Activated naive CD4-positive, alpha-beta T cell treated with anti-CD3 and anti-CD28 coated beads, Interleukin-2, amount 50 U/mL, for 24 hours (primary cell): ENCODE measurements around the gene SRRM4.

ENCODE experiments used
- H3K27ac Mint-ChIP-seq: one replicate; pipeline ENCODE4 v1.8.0; 2021; ENCODE audit warnings: mild to moderate bottlenecking, mixed read lengths
- H3K27me3 Mint-ChIP-seq: one replicate; pipeline ENCODE4 v1.8.0; 2021; ENCODE audit warnings: mixed read lengths
- H3K36me3 Mint-ChIP-seq: one replicate; pipeline ENCODE4 v1.8.0; 2021; ENCODE audit warnings: mixed read lengths
- H3K4me1 Mint-ChIP-seq: one replicate; pipeline ENCODE4 v1.8.0; 2021; ENCODE audit warnings: mixed read lengths
- H3K4me3 Mint-ChIP-seq: one replicate; pipeline ENCODE4 v1.8.0; 2021; ENCODE audit warnings: mild to moderate bottlenecking, mixed read lengths
- H3K9me3 Mint-ChIP-seq: one replicate; pipeline ENCODE4 v1.8.0; 2021; ENCODE audit warnings: mixed read lengths

The SRRM4 gene, protein sequence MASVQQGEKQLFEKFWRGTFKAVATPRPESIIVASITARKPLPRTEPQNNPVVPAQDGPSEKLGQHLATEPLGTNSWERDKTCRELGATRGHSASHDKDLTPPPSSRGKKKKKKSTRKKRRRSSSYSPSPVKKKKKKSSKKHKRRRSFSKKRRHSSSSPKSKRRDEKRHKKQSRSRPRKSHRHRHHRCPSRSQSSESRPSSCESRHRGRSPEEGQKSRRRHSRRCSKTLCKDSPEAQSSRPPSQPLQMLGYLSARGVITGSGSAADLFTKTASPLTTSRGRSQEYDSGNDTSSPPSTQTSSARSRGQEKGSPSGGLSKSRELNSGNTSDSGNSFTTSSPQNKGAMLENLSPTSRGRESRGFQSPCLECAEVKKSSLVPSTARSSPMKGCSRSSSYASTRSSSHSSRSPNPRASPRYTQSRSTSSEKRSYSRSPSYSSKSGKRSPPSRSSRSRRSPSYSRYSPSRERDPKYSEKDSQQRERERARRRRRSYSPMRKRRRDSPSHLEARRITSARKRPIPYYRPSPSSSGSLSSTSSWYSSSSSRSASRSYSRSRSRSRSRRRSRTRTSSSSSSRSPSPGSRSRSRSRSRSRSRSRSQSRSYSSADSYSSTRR

DNA sequence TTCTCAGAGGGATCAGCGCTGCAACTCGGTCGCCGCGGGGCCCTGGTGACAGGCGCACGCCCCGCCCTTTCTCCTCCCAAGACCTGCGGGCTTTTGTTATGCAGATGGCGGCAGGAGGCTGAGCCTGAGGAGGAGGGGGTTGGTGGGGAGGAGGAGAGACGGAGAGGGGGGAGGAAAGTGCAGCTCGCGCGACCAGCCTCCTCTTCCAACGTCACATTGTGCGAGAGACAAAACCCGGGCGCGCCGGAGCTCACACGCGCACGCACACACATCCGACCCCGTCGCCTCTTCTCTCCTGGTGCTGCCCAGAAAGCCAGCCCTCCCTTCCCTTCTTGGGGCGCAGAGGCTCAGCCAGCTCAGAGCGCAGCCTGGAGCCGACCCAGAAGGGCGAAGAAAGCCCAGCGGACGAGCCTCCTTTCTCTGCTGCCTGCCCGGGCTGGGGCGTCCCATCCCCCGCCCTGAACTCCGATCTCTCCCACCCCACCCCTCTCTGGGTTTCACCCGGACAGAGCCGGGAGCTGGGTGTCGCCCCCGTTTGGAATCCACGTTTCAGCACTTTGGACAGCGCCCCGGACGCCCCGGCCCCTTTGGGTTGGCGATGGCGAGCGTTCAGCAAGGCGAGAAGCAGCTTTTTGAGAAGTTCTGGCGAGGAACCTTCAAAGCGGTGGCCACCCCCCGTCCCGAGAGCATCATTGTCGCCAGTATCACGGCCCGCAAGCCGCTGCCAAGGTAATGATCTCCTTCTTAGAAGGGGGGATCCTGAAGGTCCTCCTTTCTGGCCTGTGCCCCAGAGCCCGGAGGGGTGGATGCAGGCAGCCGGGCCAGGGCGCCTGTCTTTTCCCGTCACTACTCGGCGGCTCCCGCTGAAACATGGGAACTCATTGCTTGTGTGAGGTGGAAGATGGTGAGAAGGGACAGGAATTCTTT is at the start of gene SRRM4:
Gene SRRM4 (plus strand): TSS at position 257 of the 927 bp plus-strand sequence. CDS start 342 bp downstream, at position 599.
- peaks cover 1% of the 10 kb centered on the region for H3K36me3 Mint-ChIP-seq
- H3K27me3 Mint-ChIP-seq, result peaks cover 34% of the 10 kb centered on the region

DNA sequence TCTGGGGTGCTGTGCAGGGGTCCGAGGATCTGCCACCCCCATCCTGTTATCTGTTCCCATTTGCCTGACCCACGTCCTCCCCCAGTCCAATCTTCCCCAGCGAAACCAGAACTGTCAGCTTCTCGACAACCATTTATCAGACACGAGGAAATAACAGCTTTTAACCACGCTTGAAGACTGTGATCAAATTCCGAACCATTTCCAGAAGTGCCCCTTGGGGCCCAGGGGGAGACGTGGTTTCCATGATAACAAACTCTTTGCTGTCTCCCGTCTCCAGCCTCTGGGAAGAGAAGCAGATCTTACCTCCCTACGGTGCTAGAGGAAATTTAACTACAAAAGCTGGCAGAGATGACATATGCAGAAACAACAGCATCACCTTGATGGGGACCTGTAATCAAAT is 35.1 kb upstream of the SRRM4 start:
- Mint-ChIP-seq H3K9me3 (no peaks in the 10 kb centered on the region), H3K4me1 (no peaks in the 10 kb centered on the region), H3K27me3 (peaks cover 1% of the 10 kb centered on the region), H3K36me3 (no peaks in the 10 kb centered on the region), H3K4me3 (no peak overlapping the region), H3K27ac (no peak overlapping the region)

More for the DNA sequence above, at the start of gene SRRM4:
- Mint-ChIP-seq H3K4me1 (no peaks in the 10 kb centered on the region), H3K27ac (no peak within 1 kb of the TSS), H3K4me3 (no peak within 1 kb of the TSS), H3K9me3 (peaks cover 4% of the 10 kb centered on the region)

DNA sequence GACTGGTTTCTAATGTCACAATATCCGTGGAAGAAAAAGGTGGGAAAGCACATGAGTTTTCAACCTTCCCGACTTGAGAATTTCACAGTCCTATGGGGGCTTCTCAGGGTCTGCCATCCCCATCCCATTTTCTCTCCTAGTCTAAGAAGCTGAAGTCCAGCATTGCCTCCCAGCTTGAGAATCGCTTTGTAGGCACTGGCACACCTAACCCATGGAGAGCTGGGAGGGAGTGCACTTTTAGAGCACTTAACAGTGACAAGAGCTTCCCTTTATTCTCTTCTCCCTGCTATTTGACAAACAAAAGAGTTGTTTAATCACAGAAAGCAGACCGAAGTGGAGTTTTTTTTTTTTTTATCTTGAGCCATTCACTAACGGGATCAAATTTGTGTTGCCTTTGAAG is 22.8 kb upstream of the SRRM4 start:
- Mint-ChIP-seq H3K36me3 (no peaks in the 10 kb centered on the region), H3K9me3 (peaks cover 24% of the 10 kb centered on the region), H3K4me3 (no peak overlapping the region), H3K4me1 (no peaks in the 10 kb centered on the region), H3K27me3 (no peaks in the 10 kb centered on the region), H3K27ac (no peak overlapping the region)

DNA sequence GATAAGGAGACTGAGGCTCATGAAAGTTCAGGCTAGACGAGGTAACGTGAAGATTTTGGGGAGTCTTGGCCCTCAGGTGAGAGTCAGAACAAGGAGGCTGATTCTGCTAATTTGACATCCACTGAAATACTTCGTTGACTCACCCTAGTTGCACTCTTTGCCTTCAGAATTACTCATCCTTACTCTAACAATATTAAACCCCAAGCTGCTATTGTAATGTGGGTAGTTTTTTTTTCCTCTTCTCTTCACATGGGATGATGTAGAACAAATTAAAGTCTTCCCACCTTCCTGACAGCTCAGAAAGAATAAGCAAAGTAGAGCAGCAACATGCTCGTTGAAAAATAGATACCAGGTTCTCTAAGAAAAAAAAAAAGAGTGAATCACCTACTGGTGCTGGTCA is 22.0 kb upstream of the SRRM4 start:
- Mint-ChIP-seq H3K4me3 (no peak overlapping the region), H3K9me3 (peaks cover 20% of the 10 kb centered on the region), H3K27ac (no peak overlapping the region), H3K27me3 (no peaks in the 10 kb centered on the region), H3K36me3 (no peaks in the 10 kb centered on the region), H3K4me1 (no peaks in the 10 kb centered on the region)

DNA sequence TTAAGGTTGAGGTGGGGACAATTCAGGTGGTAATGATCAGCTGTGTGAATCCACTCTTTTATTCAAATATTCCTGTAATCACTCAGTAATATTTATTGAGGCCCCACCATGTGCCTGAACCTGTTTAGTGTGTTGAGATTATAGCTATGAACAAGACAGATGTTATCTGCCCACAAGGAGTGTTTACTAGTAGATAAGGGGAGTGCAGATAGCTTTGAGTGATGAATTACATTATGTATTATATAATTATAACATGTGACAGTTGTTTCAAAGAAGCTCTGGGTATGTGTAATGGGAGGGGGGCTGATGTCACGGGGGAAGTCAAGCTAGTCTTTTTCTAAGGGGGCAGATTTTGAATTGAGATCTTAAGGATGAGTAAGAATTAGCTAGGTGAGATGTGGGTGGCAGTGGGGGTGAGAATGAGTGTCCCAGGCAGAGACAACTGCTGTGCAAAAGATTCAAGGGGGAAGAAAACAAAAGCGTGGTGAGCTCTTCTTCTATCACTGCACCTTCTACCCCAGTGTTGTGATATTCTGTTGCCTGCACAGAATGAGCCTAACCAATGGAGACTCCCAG is 21.3 kb upstream of the SRRM4 start:
- Mint-ChIP-seq H3K27ac (no peak overlapping the region), H3K27me3 (no peaks in the 10 kb centered on the region), H3K9me3 (peaks cover 12% of the 10 kb centered on the region), H3K4me1 (no peaks in the 10 kb centered on the region), H3K36me3 (no peaks in the 10 kb centered on the region), H3K4me3 (no peak overlapping the region)

DNA sequence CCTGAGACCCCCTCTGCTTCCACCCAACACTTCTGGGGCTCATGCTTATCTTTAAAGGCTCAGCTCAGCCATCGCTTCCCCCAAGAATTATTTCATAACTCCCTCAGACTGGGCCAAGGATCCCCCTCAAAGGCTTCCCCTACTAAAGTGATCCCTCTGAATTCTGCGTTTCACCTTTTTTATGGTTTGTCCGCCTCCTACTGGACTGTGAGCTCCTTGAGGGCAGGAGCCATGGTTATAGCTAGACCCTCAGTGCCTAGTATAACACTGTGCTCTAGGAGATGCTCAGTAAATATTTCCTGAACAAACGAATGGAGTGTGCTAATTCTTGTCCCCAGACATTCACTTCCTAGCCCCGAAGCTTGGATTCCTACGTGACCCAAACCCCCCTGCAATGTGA is 20.5 kb upstream of the SRRM4 start:
- H3K36me3 Mint-ChIP-seq, result no peaks in the 10 kb centered on the region
- H3K4me1 Mint-ChIP-seq, result no peaks in the 10 kb centered on the region
- no peak overlapping the region for H3K4me3 Mint-ChIP-seq
- no peaks in the 10 kb centered on the region for H3K27me3 Mint-ChIP-seq
- H3K27ac Mint-ChIP-seq, result no peak overlapping the region
- H3K9me3 Mint-ChIP-seq, result peaks cover 8% of the 10 kb centered on the region

DNA sequence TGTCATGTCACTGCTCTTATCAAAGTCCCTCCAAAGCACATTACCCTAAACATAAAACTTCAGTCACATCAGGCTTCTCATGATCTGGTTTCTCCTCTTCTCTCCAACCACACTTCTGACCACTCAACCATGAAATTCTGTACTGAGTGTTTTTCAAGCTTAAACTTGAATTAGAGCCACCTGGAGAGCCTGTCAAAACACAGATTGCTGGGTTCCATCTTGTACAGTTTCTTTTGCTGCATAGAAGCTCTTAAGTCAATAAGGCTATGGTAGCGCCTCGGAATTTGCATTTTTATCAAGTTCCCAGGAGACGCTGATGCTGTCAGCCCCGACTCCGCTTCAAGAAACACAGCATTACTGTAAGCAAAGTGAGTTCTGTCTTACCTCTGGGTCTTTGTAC is 16.4 kb upstream of the SRRM4 start:
- H3K4me3 Mint-ChIP-seq, result no peak overlapping the region
- H3K27ac Mint-ChIP-seq, result no peak overlapping the region
- H3K4me1 Mint-ChIP-seq, result no peaks in the 10 kb centered on the region
- peaks cover 6% of the 10 kb centered on the region for H3K27me3 Mint-ChIP-seq
- no peaks in the 10 kb centered on the region for H3K36me3 Mint-ChIP-seq
- H3K9me3 Mint-ChIP-seq, result peaks cover 8% of the 10 kb centered on the region

DNA sequence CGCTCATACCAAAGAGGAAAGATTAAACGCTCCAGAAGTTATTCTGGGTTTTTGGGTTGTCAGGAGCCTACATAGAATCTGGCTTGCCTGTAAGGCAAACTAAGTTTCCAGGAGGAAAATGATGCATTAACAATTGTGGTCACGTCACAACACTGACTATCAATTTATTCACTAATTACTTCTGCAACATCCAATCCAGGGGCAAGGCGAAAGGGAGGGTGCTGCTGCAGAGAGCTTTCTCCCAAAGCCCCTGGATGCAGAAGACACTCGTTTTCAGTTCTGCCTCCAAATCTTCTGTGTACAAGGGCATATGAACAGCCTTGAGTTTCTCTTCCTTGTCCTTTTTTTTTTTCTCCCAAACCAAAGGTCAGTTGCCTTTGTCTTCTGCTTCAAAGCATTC is 10.5 kb upstream of the SRRM4 start:
- H3K36me3 Mint-ChIP-seq, result no peaks in the 10 kb centered on the region
- H3K27me3 Mint-ChIP-seq, result peaks cover 8% of the 10 kb centered on the region
- H3K4me3 Mint-ChIP-seq, result no peak overlapping the region
- H3K9me3 Mint-ChIP-seq, result no peaks in the 10 kb centered on the region
- H3K27ac Mint-ChIP-seq, result no peak overlapping the region
- H3K4me1 Mint-ChIP-seq, result no peaks in the 10 kb centered on the region

DNA sequence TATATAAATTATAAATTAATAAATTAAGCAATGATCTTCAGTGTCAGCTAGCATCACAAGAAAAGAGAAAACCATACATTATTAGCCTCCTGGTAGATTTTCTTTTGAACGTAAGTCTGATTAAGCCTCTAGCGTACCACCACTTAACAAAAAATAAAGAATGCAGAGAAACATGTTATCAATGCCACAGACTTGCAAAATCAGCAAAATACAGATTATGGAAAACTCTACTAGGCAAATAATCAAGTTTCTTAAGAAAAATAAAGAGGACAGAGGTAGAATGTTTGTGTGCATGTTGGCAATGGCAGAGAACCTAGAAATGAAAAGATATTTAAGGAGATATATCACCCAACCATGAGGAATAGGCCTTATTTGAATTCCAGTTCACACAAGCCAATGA is 8.4 kb upstream of the SRRM4 start:
- no peaks in the 10 kb centered on the region for H3K36me3 Mint-ChIP-seq
- H3K27me3 Mint-ChIP-seq, result peaks cover 9% of the 10 kb centered on the region
- no peaks in the 10 kb centered on the region for H3K9me3 Mint-ChIP-seq
- H3K4me1 Mint-ChIP-seq, result no peaks in the 10 kb centered on the region
- H3K27ac Mint-ChIP-seq, result no peak overlapping the region
- H3K4me3 Mint-ChIP-seq, result no peak overlapping the region

DNA sequence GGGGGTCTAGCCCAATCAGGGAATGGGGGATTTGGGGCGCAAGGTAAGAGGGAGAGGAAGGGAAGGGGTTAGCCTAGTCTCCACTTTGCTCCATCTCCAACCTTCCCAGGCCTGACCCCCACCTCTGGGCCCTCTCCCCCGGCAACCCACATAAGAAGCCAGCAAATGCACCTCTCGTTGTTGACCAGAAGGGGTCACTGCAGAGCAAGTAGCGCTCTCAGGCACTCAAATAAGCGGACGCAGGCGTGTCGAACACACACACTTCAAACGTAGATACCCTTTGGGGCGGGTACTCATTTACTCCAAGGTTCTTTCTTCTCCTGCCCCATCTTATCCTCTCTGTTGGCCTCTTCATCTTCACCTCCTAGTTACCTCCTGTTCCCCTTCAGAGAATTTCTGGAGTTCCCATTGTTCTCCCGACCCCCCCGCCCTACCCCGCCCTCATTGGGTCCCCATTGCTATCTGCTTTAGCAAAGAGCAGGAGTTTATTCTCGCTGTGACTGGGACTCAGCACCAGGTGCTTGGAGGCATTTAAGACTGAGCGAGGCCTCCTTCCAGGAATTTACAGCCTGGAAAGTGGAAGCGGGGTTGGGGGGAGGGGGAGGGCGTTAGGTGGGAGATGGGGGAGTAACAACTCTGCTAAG is 1.5 kb upstream of the SRRM4 start:
- Mint-ChIP-seq H3K27me3 (peaks cover 35% of the 10 kb centered on the region), H3K4me3 (no peak overlapping the region), H3K27ac (no peak overlapping the region), H3K36me3 (peaks cover 1% of the 10 kb centered on the region), H3K9me3 (peaks cover 4% of the 10 kb centered on the region), H3K4me1 (no peaks in the 10 kb centered on the region)

DNA sequence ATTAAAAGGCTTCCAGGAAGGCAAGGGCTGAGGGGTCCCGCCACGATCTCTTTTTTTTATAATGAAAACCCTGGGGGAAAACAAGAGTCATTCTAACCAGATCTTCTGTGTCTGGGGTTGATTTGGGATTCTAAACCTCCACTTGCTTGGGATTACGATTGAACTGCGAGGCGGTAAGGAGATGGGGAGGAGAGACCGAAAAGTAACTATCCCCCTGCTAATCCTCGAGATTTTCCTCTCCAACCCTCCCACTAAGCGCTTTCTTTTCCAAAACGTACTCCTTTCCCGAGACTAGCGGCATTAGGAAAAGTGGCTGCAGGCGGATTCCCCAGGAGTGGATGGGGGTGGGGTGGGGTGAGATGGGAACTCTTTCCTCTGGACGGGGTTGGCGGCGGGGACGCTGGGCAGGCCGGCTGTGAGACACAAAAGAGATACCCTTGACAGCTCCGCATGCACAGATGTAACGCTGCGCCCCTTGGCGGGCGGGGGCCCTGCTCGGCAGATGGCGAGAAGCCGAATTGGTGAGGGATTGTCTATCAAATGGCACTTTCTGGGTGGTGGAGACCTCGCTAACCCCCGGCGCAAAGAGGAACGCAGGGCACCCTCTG is 830 bp upstream of the SRRM4 start:
- Mint-ChIP-seq H3K27ac (no peak overlapping the region), H3K27me3 (peaks cover 36% of the 10 kb centered on the region), H3K4me3 (no peak overlapping the region), H3K36me3 (peaks cover 1% of the 10 kb centered on the region), H3K4me1 (no peaks in the 10 kb centered on the region), H3K9me3 (peaks cover 4% of the 10 kb centered on the region)

DNA sequence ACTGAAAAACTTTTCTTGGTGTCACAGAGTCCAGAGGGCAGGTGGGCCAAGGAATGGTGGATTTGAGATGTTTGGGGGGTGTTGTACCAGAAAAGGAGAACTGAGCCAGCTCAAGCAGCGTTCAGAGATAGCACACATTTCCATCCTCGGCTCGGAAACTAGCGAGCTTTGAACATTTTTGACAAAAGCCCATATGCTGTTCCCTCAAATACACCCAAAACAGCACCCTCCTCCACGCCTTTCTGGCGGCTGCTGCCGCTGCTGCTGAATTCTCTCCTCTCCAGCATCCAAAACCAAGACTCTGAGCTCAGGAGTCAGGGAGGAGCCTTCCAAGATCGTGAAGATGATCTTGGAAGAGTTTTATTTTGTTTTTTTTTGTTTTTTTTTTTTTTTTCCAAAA is 961 bp downstream of the SRRM4 start:
- peaks cover 4% of the 10 kb centered on the region for H3K9me3 Mint-ChIP-seq
- H3K27ac Mint-ChIP-seq, result no peak overlapping the region
- H3K4me1 Mint-ChIP-seq, result no peaks in the 10 kb centered on the region
- H3K27me3 Mint-ChIP-seq, result peaks cover 34% of the 10 kb centered on the region
- peaks cover 1% of the 10 kb centered on the region for H3K36me3 Mint-ChIP-seq
- no peak overlapping the region for H3K4me3 Mint-ChIP-seq

DNA sequence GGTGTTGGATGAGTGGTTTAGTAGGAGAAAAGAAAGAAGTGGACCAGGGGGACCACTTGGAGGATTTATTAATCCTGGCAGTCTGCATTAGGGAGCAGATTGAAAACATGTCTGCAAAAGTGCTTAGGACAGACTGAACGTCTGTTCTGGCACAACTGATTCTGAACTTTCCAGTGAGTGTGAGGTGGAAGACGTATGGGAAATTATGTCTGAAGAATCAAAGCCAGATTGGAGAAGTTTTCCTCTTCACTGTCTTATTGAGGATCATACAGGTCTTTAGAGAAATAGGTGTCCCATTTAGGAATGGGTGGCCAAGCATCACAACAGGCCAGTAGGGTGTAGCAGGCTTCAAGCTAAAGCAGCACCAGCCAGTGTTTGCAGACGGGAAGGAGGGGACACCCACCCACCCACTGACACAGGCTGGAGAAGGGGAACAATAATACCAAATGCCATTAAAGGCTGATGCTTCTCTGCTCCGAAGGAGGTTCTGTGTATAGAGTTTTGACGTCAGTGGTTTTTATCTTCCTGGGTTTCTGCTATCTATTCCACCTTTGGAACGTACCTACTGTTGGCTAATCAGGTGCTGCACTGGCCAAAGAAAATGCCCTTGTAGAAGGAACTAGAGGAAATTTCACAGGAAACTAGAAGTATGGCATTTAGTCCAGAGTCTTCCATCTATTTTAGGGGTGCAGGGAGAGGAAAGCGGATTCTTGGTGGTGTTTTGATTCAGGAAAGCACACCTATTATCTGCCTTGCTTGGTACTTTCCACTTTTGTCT is 1.8 kb downstream of the SRRM4 start:
- Mint-ChIP-seq H3K27ac (no peak overlapping the region), H3K36me3 (peaks cover 1% of the 10 kb centered on the region), H3K9me3 (peaks cover 4% of the 10 kb centered on the region), H3K4me3 (no peak overlapping the region), H3K4me1 (no peaks in the 10 kb centered on the region), H3K27me3 (peaks cover 34% of the 10 kb centered on the region)
